MCF 10A (cell line): ENCODE measurements around the gene KHK. TPM values are rescaled to one million over a fixed set of nuclear protein-coding genes. Genes with fewer than 3 reads are reported as not detected.

Experiments
- BruUV-seq: library from RNA; stranded (reverse); fragments of 400-500 nt; replicated peaks from 2 replicates; lab custom pipeline; 2021; lab: Mats Ljungman, UMichigan
- CTCF ChIA-PET: fragments of 300-600 bp; sonication (Branson Sonifier 250); formaldehyde crosslinking; extraction: SDS; loops from one replicate; lab custom pipeline; 2021; ENCODE audit warnings: antibody characterized with exemption, inconsistent platforms; lab: Yijun Ruan, JAX
- POLR2A ChIA-PET: fragments of 300-600, 350-650 bp; sonication (Branson Sonifier 250); formaldehyde crosslinking; extraction: SDS; loops from one replicate; lab custom pipeline; 2020; ENCODE audit warnings: antibody characterized with exemption, inconsistent platforms; lab: Yijun Ruan, JAX
- DNase-seq: peaks from one replicate; pipeline ENCODE4 v3.0.0-alpha.2; 2018; ENCODE audit not compliant: unreplicated experiment
- H3K27ac Mint-ChIP-seq: one replicate; pipeline ENCODE4 v1.8.0; 2022; ENCODE audit warnings: mild to moderate bottlenecking, low read depth, mixed read lengths; ENCODE audit not compliant: unreplicated experiment
- H3K27me3 Mint-ChIP-seq: one replicate; pipeline ENCODE4 v1.8.0; 2022; ENCODE audit warnings: mixed read lengths; ENCODE audit not compliant: insufficient read depth, unreplicated experiment
- H3K36me3 Mint-ChIP-seq: one replicate; pipeline ENCODE4 v1.8.0; 2022; ENCODE audit warnings: mild to moderate bottlenecking, moderate library complexity, mixed read lengths; ENCODE audit not compliant: insufficient read depth, unreplicated experiment
- H3K4me1 Mint-ChIP-seq: one replicate; pipeline ENCODE4 v1.8.0; 2022; ENCODE audit warnings: mixed read lengths; ENCODE audit not compliant: insufficient read depth, unreplicated experiment
- H3K4me3 Mint-ChIP-seq: one replicate; pipeline ENCODE4 v1.8.0; 2022; ENCODE audit warnings: mild to moderate bottlenecking, moderate library complexity, mixed read lengths; ENCODE audit not compliant: unreplicated experiment
- H3K9me3 Mint-ChIP-seq: one replicate; pipeline ENCODE4 v1.8.0; 2022; ENCODE audit warnings: mixed read lengths; ENCODE audit not compliant: unreplicated experiment
- CTCF ChIP-seq: fragments of 200-600 bp; IDR thresholded peaks from one replicate; pipeline ENCODE4 v1.8.0; 2022; ENCODE audit warnings: antibody characterized with exemption, mild to moderate bottlenecking; ENCODE audit not compliant: unreplicated experiment
- intact Hi-C: fragments of 100-400 bp; cut with micrococcal nuclease; formaldehyde crosslinking; loops from 2 replicates; pipeline ENCODE4 v1.14.1; 2022
- total RNA-seq: library from RNA; stranded (reverse); gene quantifications from 2 replicates; pipeline ENCODE4 v1.2.3, GENCODE V29; 2022

Gene KHK
- total RNA-seq, 1 experiment from 2014 or later, result 2.6 TPM

DNA sequence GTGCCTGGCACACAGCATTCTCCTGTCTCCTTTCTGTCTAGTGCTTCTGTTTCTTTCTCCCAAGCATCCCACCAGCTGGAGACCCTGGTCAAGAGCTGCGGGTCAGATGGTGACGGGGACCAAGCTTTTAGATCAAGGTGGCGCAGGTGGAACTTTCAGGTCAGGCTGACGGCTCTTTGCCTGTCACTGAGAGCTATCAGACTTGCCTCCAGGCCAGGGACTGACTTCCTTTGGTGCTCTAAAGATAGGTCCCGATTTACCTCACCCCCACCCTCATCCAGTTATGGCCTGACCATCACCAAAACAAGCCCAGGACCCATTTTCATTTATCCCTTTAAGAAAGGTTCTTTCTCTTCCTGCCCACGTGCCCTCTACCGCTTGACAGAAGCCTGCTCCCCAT lies 9.3 kb upstream of the KHK start:
- H3K27me3 Mint-ChIP-seq, result peaks cover 28% of the 10 kb centered on the region
- no peak overlapping the region for H3K27ac Mint-ChIP-seq
- TF ChIP-seq CTCF, result no peak
- H3K9me3 Mint-ChIP-seq, result no peaks in the 10 kb centered on the region
- intact Hi-C loops, result no loop called here
- no peaks in the 10 kb centered on the region for H3K36me3 Mint-ChIP-seq
- no peak overlapping the region for H3K4me3 Mint-ChIP-seq
- CTCF ChIA-PET, result interaction anchor here (0.6 to 1.7 kb wide), 2 partner anchors 60 to 293 kb away, joined by 3 read pairs; partner anchors contain the start of genes EIF2B4 and SNX17
- POLR2A ChIA-PET, result interaction anchor here (0.9 to 1.2 kb wide), 2 partner anchors 24 to 27 kb away, joined by 3 to 4 read pairs; no protein-coding TSS in a partner anchor
- no peak for DNase-seq
- BruUV-seq, result no TSS peak
- H3K4me1 Mint-ChIP-seq, result peaks cover 18% of the 10 kb centered on the region

- Mint-ChIP-seq H3K9me3 (no peaks in the 10 kb centered on the region), H3K4me3 (no peak within 1 kb of the TSS), H3K27ac (peak within 1 kb of the TSS; percentile 20), H3K4me1 (peaks cover 18% of the 10 kb centered on the region), H3K36me3 (no peaks in the 10 kb centered on the region), H3K27me3 (peaks cover 28% of the 10 kb centered on the region)
- intact Hi-C loops, result no loop called here
- POLR2A ChIA-PET, result interaction anchor here (0.5 to 1.1 kb wide), 4 partner anchors 23 to 378 kb away, joined by 3 to 4 read pairs (median 3); partner anchors contain the start of gene AGBL5
- no peak for TF ChIP-seq CTCF
- no peak for DNase-seq
- CTCF ChIA-PET, result interaction anchor here (0.6 to 0.8 kb wide), 3 partner anchors 11 to 201 kb away, joined by 3 read pairs; no protein-coding TSS in a partner anchor
- BruUV-seq, result no TSS peak
Observed at GRCh38 chr2:27078267-27079194, 8.0 kb upstream of the KHK start, which contains the start of gene EMILIN1. Gene EMILIN1, plus strand, starts transcription at chr2:27078615. Its CDS starts 451 bp downstream, at chr2:27079066.

GRCh38 chr2:27079233-27080139 lies 7.1 kb upstream of the KHK start:
- CTCF ChIA-PET, result interaction anchor here (0.6 to 1.3 kb wide), 4 partner anchors 12 to 200 kb away, joined by 3 to 10 read pairs (median 3); no protein-coding TSS in a partner anchor
- intact Hi-C loops, result no loop called here
- no peak for TF ChIP-seq CTCF
- Mint-ChIP-seq H3K27me3 (peaks cover 28% of the 10 kb centered on the region), H3K27ac (no peak overlapping the region), H3K36me3 (no peaks in the 10 kb centered on the region), H3K4me1 (peaks cover 18% of the 10 kb centered on the region), H3K4me3 (no peak overlapping the region), H3K9me3 (no peaks in the 10 kb centered on the region)
- no TSS peak for BruUV-seq
- POLR2A ChIA-PET, result interaction anchor here (1.1 to 3.0 kb wide), 2 partner anchors 8 to 28 kb away, joined by 4 to 18 read pairs; partner anchors contain the start of genes AGBL5 and OST4
- no peak for DNase-seq
